Smooth muscle cell (in vitro differentiated cells): ENCODE results near the gene ADISSP. TPM values are rescaled to one million over a fixed set of nuclear protein-coding genes. Genes with fewer than 3 reads are reported as not detected.
A peak's percentile ranks its signal among the peaks of the same experiment; 100 is the strongest.

Source experiments
- DNase-seq: peaks from one replicate; lab custom pipeline; 2025; ENCODE audit not compliant: unreplicated experiment; lab: John Stamatoyannopoulos, UW
- H2AFZ ChIP-seq: fragments of 200-600 bp; sonication (generic); 2 replicates; pipeline ENCODE4 v1.6.0; 2016; ENCODE audit warnings: antibody characterized with exemption, low read depth, mild to moderate bottlenecking
- H3F3A ChIP-seq: fragments of 200-600 bp; sonication (generic); 2 replicates; pipeline ENCODE4 v1.6.0; 2017; ENCODE audit warnings: antibody characterized with exemption, low read depth
- H3K27ac ChIP-seq: fragments of 200-600 bp; sonication (generic); 2 replicates; pipeline ENCODE4 v1.5.1; 2016; ENCODE audit warnings: low read depth, mild to moderate bottlenecking
- H3K27me3 ChIP-seq: fragments of 200-600 bp; sonication (generic); 2 replicates; pipeline ENCODE4 v1.6.1; 2016; ENCODE audit warnings: low read depth, mild to moderate bottlenecking
- H3K36me3 ChIP-seq: fragments of 200-600 bp; sonication (generic); 2 replicates; pipeline ENCODE4 v1.5.1; 2016; ENCODE audit warnings: low read depth
- H3K4me1 ChIP-seq: fragments of 200-600 bp; sonication (generic); 2 replicates; pipeline ENCODE4 v1.5.1; 2016; ENCODE audit warnings: low read depth
- H3K4me2 ChIP-seq: fragments of 200-600 bp; sonication (generic); 2 replicates; pipeline ENCODE4 v1.6.0; 2016; ENCODE audit warnings: mild to moderate bottlenecking
- H3K4me3 ChIP-seq: fragments of 200-600 bp; sonication (generic); 2 replicates; pipeline ENCODE4 v1.5.1; 2016; ENCODE audit warnings: mild to moderate bottlenecking
- H3K79me2 ChIP-seq: fragments of 200-600 bp; sonication (generic); 2 replicates; pipeline ENCODE4 v1.6.0; 2016; ENCODE audit warnings: low read depth, mild to moderate bottlenecking
- H3K9ac ChIP-seq: fragments of 200-600 bp; sonication (generic); 2 replicates; pipeline ENCODE4 v1.6.0; 2016; ENCODE audit warnings: low read depth
- H3K9me3 ChIP-seq: fragments of 200-600 bp; sonication (generic); replicated peaks from 2 replicates; pipeline ENCODE4 v1.5.1; 2016; ENCODE audit warnings: low read depth
- H4K20me1 ChIP-seq: fragments of 200-600 bp; sonication (generic); 2 replicates; pipeline ENCODE4 v1.6.0; 2016; ENCODE audit warnings: low read depth
- WGBS: methylation state at CpG from one replicate; pipeline ENCODE4 v1.1.7; 2016; ENCODE audit warnings: low lambda C conversion rate; 5-methylcytosine and 5-hydroxymethylcytosine counted together
- polyA plus RNA-seq: library from polyadenylated mRNA; unstranded; fragments of >200 nt; fragmentation: Nextera tagmentation; extraction: Ambion mirVana; gene quantifications from 2 replicates; pipeline ENCODE4 v1.2.1, GENCODE V29; 2016
- total RNA-seq: library from RNA; depleted of rRNA; stranded (reverse); fragments of >200 nt; gene quantifications from 2 replicates; pipeline ENCODE4 v1.2.3, GENCODE V29; 2014
- TF ChIP-seq, protein P1 (sequence below): fragments of 200-600 bp; sonication (generic); IDR thresholded peaks from 2 replicates; pipeline ENCODE4 v1.5.1; 2017; ENCODE audit warnings: borderline replicate concordance, mild to moderate bottlenecking, antibody characterized with exemption; ENCODE audit not compliant: insufficient read depth, poor library complexity, severe bottlenecking

ADISSP gene
- total and polyA plus RNA-seq, 2 experiments from 2014 or later = 7.6 to 46.7 TPM

- no peak overlapping the region for H3K27ac ChIP-seq
- 4% methylated on average over 24 of the region's 35 CpGs for WGBS
- H3K36me3 ChIP-seq = no peaks in the 10 kb centered on the region
- no peak for DNase-seq
- H3K79me2 ChIP-seq = peaks cover 24% of the 10 kb centered on the region
- peaks cover 6% of the 10 kb centered on the region for H3K4me1 ChIP-seq
- H3K9me3 ChIP-seq = no peaks in the 10 kb centered on the region
- H2AFZ ChIP-seq = no peak overlapping the region
- peaks cover 16% of the 10 kb centered on the region for H3F3A ChIP-seq
- TF ChIP-seq, protein P1, sequence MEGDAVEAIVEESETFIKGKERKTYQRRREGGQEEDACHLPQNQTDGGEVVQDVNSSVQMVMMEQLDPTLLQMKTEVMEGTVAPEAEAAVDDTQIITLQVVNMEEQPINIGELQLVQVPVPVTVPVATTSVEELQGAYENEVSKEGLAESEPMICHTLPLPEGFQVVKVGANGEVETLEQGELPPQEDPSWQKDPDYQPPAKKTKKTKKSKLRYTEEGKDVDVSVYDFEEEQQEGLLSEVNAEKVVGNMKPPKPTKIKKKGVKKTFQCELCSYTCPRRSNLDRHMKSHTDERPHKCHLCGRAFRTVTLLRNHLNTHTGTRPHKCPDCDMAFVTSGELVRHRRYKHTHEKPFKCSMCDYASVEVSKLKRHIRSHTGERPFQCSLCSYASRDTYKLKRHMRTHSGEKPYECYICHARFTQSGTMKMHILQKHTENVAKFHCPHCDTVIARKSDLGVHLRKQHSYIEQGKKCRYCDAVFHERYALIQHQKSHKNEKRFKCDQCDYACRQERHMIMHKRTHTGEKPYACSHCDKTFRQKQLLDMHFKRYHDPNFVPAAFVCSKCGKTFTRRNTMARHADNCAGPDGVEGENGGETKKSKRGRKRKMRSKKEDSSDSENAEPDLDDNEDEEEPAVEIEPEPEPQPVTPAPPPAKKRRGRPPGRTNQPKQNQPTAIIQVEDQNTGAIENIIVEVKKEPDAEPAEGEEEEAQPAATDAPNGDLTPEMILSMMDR = no peak
- peaks cover 35% of the 10 kb centered on the region for H4K20me1 ChIP-seq
- peak overlapping the region; percentile 62 for H3K4me3 ChIP-seq
- H3K27me3 ChIP-seq = no peaks in the 10 kb centered on the region
- H3K4me2 ChIP-seq = peak overlapping the region; percentile 94
- H3K9ac ChIP-seq = no peak overlapping the region
Observed at GRCh38 chr20:3786126-3786484, 18.6 kb upstream of the ADISSP start.

DNA sequence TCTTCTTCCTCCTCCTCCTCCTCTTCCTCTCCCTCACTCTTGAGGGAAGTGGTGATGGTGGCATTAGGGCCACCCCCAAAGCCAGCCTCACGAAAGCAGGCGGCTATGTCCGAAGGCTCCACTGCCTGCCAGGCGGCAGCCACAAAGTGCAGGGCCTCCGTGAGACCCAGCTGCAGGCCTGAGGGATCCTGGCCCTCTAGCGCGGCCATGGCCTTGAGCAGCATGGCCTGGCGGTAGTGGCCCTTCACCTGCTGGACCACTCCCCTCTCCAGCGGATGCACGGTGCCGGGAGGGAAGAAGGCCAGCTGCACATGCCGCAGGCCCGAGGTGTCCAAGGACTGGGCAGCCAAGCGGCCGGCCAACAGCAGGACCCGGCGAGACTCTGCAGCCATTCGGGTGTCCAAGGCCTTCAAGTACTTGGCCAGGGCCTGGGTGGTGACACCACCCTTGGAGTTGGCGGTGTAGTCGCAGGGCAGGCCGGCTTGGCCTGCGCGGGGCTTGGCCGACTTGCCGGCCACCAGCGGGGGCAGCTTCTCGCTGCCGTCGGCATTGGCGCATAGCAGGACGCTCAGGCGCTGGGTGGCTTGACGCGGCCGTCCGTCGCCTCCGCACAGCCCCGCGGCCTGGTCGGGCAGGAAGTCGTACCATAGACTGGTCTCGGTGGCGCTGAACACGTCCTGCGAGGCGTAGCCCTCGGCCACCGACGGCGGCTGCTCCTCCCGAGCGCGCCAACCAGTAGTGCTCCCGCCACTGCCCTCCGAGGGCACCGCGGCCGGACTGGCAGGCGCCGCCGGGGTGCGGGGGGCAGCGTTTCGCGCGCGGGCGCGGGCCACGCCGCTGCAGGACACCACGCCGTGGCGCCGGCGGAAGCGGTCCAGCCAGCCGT, 17.9 kb upstream of the ADISSP start:
- H2AFZ ChIP-seq = no peak overlapping the region
- 41% methylated on average over 68 of the region's 79 CpGs for WGBS
- no peaks in the 10 kb centered on the region for H3K36me3 ChIP-seq

DNA sequence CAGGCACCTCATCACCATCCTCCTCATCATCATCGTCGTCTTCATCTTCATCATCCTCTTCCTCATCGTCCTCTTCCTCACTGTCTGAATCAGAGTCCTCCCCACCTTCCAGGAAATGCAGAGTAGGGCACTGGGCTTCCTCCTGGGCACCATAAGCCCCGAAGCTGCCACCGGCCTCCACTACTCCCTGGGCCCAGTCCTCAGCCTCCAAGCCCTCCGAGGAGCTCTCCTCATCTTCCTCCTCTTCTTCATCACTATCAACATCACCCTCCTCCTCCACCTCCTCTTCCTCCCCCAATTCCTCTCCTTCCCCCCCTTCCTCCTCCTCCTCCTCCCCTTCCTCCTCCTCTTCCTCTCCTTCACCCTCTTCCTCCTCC, 17.3 kb upstream of the ADISSP start:
- TF ChIP-seq, protein P1 = no peak
- no peak overlapping the region for H3K9ac ChIP-seq
- 93% methylated on average over 6 of the region's 6 CpGs for WGBS
- no peaks in the 10 kb centered on the region for H3K36me3 ChIP-seq
- H3K27ac ChIP-seq = no peak overlapping the region
- H2AFZ ChIP-seq = no peak overlapping the region
- no peaks in the 10 kb centered on the region for H3K27me3 ChIP-seq
- peaks cover 35% of the 10 kb centered on the region for H4K20me1 ChIP-seq
- no peak for DNase-seq
- H3K79me2 ChIP-seq = peaks cover 24% of the 10 kb centered on the region
- H3K9me3 ChIP-seq = no peaks in the 10 kb centered on the region
- H3F3A ChIP-seq = peaks cover 16% of the 10 kb centered on the region
- peaks cover 10% of the 10 kb centered on the region for H3K4me1 ChIP-seq
- H3K4me3 ChIP-seq = peak overlapping the region; percentile 62
- peak overlapping the region; percentile 94 for H3K4me2 ChIP-seq

More for the DNA sequence above, 17.9 kb upstream of the ADISSP start:
- H3K79me2 ChIP-seq = peaks cover 24% of the 10 kb centered on the region
- peaks cover 35% of the 10 kb centered on the region for H4K20me1 ChIP-seq
- no peaks in the 10 kb centered on the region for H3K27me3 ChIP-seq
- no peak for DNase-seq
- peaks cover 16% of the 10 kb centered on the region for H3F3A ChIP-seq
- no peak overlapping the region for H3K27ac ChIP-seq
- H3K4me1 ChIP-seq = peaks cover 10% of the 10 kb centered on the region
- no peak overlapping the region for H3K9ac ChIP-seq
- H3K4me2 ChIP-seq = peak overlapping the region; percentile 94
- H3K9me3 ChIP-seq = no peaks in the 10 kb centered on the region
- H3K4me3 ChIP-seq = peak overlapping the region; percentile 62
- TF ChIP-seq, protein P1 = no peak
